HG03175 (cell line): ENCODE data around the gene MRAS.

Experiments
- ATAC-seq: cut with Tn5 transposase; IDR thresholded peaks from one replicate; pipeline ENCODE4 v1.9.1; 2021; ENCODE audit warnings: mild to moderate bottlenecking, moderate library complexity; ENCODE audit not compliant: unreplicated experiment

MRAS gene

GRCh38 chr3:138384976-138385375 lies 36.6 kb downstream of the MRAS start:
- ATAC-seq: no peak

GRCh38 chr3:138389144-138389601 lies 40.8 kb downstream of the MRAS start:
- no peak for ATAC-seq

GRCh38 chr3:138389841-138390581 lies 41.6 kb downstream of the MRAS start:
- no peak for ATAC-seq

- ATAC-seq: no peak
These were observed 42.2 kb downstream of the MRAS start for GRCh38 chr3:138390582-138390932.

- no peak for ATAC-seq
These were observed 45.8 kb downstream of the MRAS start for GRCh38 chr3:138394156-138394555.

- ATAC-seq: no peak
These were observed 46.3 kb downstream of the MRAS start for GRCh38 chr3:138394686-138395085.

GRCh38 chr3:138395865-138396751 lies 47.7 kb downstream of the MRAS start:
- ATAC-seq: no peak

- ATAC-seq: no peak
These were observed 48.5 kb downstream of the MRAS start for GRCh38 chr3:138396752-138397410.

- no peak for ATAC-seq
These were observed 49.6 kb downstream of the MRAS start for GRCh38 chr3:138397983-138398382.

- ATAC-seq: no peak
These were observed 50.6 kb downstream of the MRAS start for GRCh38 chr3:138398791-138399575.

GRCh38 chr3:138399766-138400165 lies 51.4 kb downstream of the MRAS start:
- ATAC-seq: no peak

GRCh38 chr3:138400651-138401070 lies 52.3 kb downstream of the MRAS start:
- ATAC-seq: no peak

- no peak for ATAC-seq
These were observed 53.5 kb downstream of the MRAS start for GRCh38 chr3:138401834-138402233.

- ATAC-seq: no peak
These were observed 55.7 kb downstream of the MRAS start for GRCh38 chr3:138404121-138404520.

GRCh38 chr3:138405001-138405400 lies 56.6 kb downstream of the MRAS start:
- no peak for ATAC-seq

GRCh38 chr3:138405486-138405885 lies 57.1 kb downstream of the MRAS start:
- no peak for ATAC-seq

- no peak for ATAC-seq
These were observed 58.2 kb downstream of the MRAS start for GRCh38 chr3:138406606-138407005.

GRCh38 chr3:138407236-138407907 lies 59.0 kb downstream of the MRAS start:
- ATAC-seq: no peak

GRCh38 chr3:138408751-138409570 lies 60.6 kb downstream of the MRAS start:
- ATAC-seq: no peak
